Progenitor cell of endocrine pancreas (in vitro differentiated cells): ENCODE results near the gene TIMP2. TPM values are rescaled to one million over a fixed set of nuclear protein-coding genes. Genes with fewer than 3 reads are reported as not detected.
A peak's percentile ranks its signal among the peaks of the same experiment; 100 is the strongest.

Experiments
- DNase-seq: peaks from one replicate; pipeline ENCODE4 v3.0.0; 2021; ENCODE audit warnings: low spot score; ENCODE audit not compliant: unreplicated experiment
- H3K27ac Mint-ChIP-seq: 2 replicates; pipeline ENCODE4 v1.8.0; 2021; ENCODE audit warnings: mild to moderate bottlenecking, moderate library complexity, mixed read lengths
- H3K27me3 Mint-ChIP-seq: 2 replicates; pipeline ENCODE4 v1.8.0; 2021; ENCODE audit warnings: mixed read lengths
- H3K36me3 Mint-ChIP-seq: 2 replicates; pipeline ENCODE4 v1.8.0; 2022; ENCODE audit warnings: mixed read lengths; ENCODE audit not compliant: insufficient read depth
- H3K4me1 Mint-ChIP-seq: 2 replicates; pipeline ENCODE4 v1.8.0; 2021; ENCODE audit warnings: low read depth, mixed read lengths
- H3K4me3 Mint-ChIP-seq: 2 replicates; pipeline ENCODE4 v1.8.0; 2021; ENCODE audit warnings: low read depth, mild to moderate bottlenecking, moderate library complexity, mixed read lengths
- H3K9me3 Mint-ChIP-seq: 2 replicates; pipeline ENCODE4 v1.8.0; 2021; ENCODE audit warnings: low read depth, mixed read lengths
- CTCF ChIP-seq: fragments of 200-600 bp; sonication (generic); IDR thresholded peaks from one replicate; pipeline ENCODE4 v1.5.0; 2021; ENCODE audit warnings: antibody characterized with exemption, mild to moderate bottlenecking; ENCODE audit not compliant: unreplicated experiment
- total RNA-seq: library from RNA; stranded (reverse); gene quantifications from 2 replicates; pipeline ENCODE4 v1.2.1, GENCODE V29; 2021

The TIMP2 gene
- total RNA-seq, 1 donor from 2014 or later = 51.4 TPM

GRCh38 chr17:78808163-78808562 lies 117.0 kb downstream of the TIMP2 start:
- Mint-ChIP-seq H3K27me3 (no peaks in the 10 kb centered on the region), H3K9me3 (no peaks in the 10 kb centered on the region), H3K4me1 (no peaks in the 10 kb centered on the region), H3K4me3 (no peak overlapping the region), H3K36me3 (peaks cover 23% of the 10 kb centered on the region), H3K27ac (no peak overlapping the region)
- DNase-seq = no peak
- TF ChIP-seq CTCF = no peak

DNA sequence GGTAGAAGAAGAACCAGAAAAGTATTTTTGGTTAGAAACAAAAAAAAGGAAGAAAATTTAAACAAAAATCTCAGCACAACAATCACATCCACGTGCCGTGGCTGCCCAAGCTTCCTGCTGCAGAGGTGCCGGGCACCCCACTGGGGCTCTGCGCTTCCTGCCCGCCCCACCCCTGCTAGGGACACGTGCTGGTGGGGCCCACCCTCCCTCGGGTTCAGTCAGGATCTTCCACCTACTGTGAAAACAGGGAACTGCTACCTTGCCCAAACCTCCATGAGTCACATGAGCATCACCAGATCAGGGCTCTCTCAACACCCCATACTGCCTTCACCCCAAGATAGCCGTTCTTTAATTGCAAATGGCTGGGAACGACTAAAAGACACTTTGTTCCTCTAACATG lies 118.7 kb downstream of the TIMP2 start:
- Mint-ChIP-seq H3K27me3 (no peaks in the 10 kb centered on the region), H3K27ac (no peak overlapping the region), H3K4me3 (no peak overlapping the region), H3K4me1 (no peaks in the 10 kb centered on the region), H3K9me3 (no peaks in the 10 kb centered on the region), H3K36me3 (peaks cover 26% of the 10 kb centered on the region)
- TF ChIP-seq CTCF = no peak
- DNase-seq = no peak

DNA sequence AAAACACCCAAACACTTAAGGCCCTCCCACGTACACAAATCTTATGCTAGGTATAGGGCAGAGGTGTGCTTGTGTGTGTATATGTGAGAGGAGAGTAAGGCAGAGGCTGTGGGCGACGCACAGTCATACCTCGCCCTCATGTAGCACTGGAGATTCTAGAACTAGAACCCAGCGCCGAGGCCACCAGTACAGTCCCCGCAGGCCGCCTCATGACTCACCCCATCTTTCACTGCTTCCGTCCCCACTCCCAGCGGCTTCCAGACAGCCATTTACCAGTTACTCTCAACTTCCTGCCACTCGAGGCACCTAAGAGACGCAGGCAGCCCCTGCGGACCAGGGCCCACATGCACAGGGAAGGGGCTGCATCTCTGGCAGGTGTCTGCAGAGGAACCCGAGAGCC lies 119.9 kb downstream of the TIMP2 start:
- H3K36me3 Mint-ChIP-seq = peaks cover 20% of the 10 kb centered on the region
- DNase-seq = no peak
- no peaks in the 10 kb centered on the region for H3K9me3 Mint-ChIP-seq
- no peak overlapping the region for H3K4me3 Mint-ChIP-seq
- no peaks in the 10 kb centered on the region for H3K27me3 Mint-ChIP-seq
- no peak overlapping the region for H3K27ac Mint-ChIP-seq
- TF ChIP-seq CTCF = no peak
- H3K4me1 Mint-ChIP-seq = no peaks in the 10 kb centered on the region

- no peak overlapping the region for H3K4me3 Mint-ChIP-seq
- peak overlapping the region; percentile 59 for H3K27ac Mint-ChIP-seq
- DNase-seq = no peak
- peaks cover 20% of the 10 kb centered on the region for H3K36me3 Mint-ChIP-seq
- no peaks in the 10 kb centered on the region for H3K27me3 Mint-ChIP-seq
- no peak for TF ChIP-seq CTCF
- no peaks in the 10 kb centered on the region for H3K4me1 Mint-ChIP-seq
- no peaks in the 10 kb centered on the region for H3K9me3 Mint-ChIP-seq
These were observed 120.4 kb downstream of the TIMP2 start for GRCh38 chr17:78804777-78805176.

DNA sequence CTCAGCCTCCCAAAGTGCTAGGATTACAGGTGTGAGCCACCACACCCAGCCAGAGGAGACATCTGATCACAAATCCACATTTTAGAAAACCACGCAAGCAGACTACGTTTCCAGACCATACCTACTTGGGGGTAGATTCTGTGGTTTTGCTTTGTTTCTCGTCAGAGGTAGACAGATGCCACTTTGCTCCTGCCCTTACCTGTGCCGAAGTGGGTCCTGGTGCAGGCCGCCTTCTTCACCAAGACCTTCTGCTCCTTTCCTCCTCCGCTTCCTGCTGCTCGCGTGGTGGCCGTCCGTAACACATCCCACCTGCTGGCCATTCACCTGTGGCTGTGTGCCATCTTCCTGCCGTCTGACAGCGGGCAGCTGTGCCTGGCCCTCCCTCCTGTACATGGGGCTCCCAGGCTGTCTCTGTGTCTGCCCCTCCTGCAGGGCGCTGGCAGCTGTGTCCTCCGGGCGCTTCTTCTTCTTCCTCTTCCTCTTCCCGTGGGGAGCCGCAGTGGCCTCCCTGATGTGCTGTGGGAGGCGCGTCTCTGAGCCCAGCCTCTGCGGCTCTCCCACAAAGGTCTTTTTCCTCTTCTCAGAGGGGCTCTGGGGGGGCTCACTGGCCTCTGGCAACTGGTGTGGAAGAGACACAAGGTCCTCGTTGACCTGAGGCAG lies 121.9 kb downstream of the TIMP2 start:
- Mint-ChIP-seq H3K9me3 (no peaks in the 10 kb centered on the region), H3K27ac (no peak overlapping the region), H3K27me3 (no peaks in the 10 kb centered on the region), H3K36me3 (peaks cover 24% of the 10 kb centered on the region), H3K4me3 (no peak overlapping the region), H3K4me1 (no peaks in the 10 kb centered on the region)
- no peak for TF ChIP-seq CTCF
- no peak for DNase-seq

Other genes with a start within 250 kb of the TIMP2 start
- gene CYTH1, start 143.1 kb downstream of the TIMP2 start, total RNA-seq = 30.1 and 33.3 TPM in 2 replicates
- 54.1 and 54.9 TPM in 2 replicates for gene USP36, start 84.6 kb downstream of the TIMP2 start, total RNA-seq
- gene CEP295NL, start 22.2 kb downstream of the TIMP2 start, total RNA-seq = 2.3 and 2.6 TPM in 2 replicates
- gene LGALS3BP, start 54.5 kb upstream of the TIMP2 start, total RNA-seq = 69.5 and 72.5 TPM in 2 replicates
- gene CANT1, start 84.4 kb upstream of the TIMP2 start, total RNA-seq = 59.0 and 66.3 TPM in 2 replicates
- gene C1QTNF1, start 98.8 kb upstream of the TIMP2 start, total RNA-seq = 0.67 and 2.0 TPM in 2 replicates
- gene ENGASE, start 149.4 kb upstream of the TIMP2 start, total RNA-seq = 50.9 and 52.4 TPM in 2 replicates